Measurements from ENCODE around the gene CCDC127.
"Not testable (repeated sequence)": the region's sequence is repeated elsewhere in the genome, so short reads cannot be mapped to it uniquely, and the experiment has no call there.

CCDC127 gene, protein sequence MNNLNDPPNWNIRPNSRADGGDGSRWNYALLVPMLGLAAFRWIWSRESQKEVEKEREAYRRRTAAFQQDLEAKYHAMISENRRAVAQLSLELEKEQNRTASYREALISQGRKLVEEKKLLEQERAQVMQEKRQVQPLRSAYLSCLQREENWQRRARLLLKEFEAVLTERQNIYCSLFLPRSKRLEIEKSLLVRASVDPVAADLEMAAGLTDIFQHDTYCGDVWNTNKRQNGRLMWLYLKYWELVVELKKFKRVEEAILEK

DNA sequence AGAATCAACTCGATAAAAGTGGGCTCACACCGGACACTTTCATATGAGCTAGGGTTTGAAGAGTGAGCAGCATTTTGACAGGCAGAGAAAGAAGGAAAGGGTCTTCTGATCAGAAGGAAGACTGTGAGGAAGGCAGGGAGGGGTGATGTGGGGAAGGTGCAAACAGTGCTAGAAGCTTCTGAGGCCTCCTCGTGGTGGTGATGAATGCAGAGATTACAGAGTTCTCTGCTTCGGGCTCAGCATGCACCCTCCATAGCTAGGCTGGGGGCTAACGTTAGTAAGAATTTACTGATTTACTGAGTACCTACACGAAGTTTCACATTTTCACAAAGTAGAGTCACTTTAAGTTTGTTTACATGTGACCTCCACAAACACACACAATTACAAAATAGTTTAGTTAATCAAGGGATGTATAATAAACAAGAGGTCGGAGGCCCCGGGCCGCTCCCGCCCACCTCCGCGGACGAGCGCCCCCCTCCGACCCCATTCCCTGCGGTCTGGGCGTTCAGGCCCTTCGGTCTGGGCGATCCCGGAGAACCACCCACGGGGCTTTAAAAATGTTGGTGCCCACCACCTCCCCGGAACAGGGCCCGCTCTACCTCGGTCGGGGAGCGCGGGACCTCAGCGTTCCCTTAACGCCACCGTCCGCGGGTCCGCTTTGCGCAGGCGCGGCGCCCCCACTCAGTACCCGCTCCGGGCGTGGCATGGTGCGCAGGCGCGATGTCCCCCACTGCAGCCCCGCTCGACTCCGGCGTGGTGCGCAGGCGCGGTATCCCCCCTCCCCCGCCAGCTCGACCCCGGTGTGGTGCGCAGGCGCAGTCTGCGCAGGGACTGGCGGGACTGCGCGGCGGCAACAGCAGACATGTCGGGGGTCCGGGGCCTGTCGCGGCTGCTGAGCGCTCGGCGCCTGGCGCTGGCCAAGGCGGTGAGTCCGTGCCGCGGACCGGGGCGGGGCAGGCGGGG, at the start of gene CCDC127, which contains the start of gene SDHA:
CCDC127 (minus strand) TSS at position 660 of the 963 bp plus-strand sequence. CDS start 1,304 bp downstream, outside the sequence.
SDHA (plus strand) TSS at position 827 of the 963 bp plus-strand sequence; CDS start at position 863, 36 bp downstream.
- DNase-seq, result peak; percentile 93

DNA sequence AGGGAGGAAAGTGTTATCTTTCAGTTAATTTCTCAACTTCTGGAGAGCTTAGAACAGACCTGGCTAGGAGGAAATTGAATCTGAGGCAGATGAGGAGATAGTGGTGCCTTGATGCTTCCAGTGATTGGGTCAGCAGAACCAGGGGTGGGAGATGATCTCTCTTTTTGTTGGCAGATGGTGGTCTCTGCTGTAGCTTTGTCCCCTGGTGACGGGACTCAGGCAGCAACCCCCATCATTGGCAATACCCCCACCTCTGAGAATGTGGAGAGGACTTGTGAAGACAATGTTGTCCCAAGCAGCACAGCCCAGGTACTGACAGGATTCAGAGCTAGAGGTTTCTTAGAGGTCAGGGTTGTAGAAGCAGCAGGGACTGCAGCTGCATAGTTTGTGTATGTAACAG, 49.8 kb upstream of the CCDC127 start:
- DNase-seq, result no peak

DNA sequence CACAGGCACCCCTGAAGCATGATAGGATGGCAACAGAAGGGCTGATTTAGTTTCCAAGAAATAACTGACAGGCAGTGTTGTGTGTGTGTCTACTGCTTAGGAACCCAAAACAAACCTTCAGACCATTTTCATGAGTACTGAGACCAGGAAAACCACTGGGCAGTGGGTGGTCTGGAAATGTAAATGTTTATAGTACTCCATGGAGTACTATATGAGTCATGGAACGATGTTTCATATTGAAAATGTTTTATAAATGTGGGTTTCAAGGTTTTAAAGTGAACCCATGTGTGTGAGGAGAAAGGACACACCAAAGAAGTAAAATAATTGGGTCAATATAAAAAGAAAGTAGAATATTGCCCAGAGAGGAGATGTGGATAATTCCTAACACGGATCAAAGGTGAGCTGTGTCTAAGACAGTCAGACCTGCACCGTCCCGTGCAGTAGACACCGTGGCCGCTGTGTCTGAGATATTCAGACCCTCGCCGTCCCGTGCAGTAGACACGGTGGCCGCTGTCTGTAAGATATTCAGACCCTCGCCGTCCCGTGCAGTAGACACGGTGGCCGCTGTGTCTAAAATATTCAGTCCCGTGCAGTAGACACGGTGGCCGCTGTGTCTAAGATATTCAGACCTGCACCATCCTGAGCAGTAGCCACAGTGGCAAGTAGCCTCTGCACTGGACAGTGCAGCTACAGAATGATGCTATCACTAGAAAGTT, 48.5 kb upstream of the CCDC127 start:
- DNase-seq, result not testable (repeated sequence)

GRCh38 chr5:264338-264737, 46.4 kb upstream of the CCDC127 start:
- no peak for DNase-seq

DNA sequence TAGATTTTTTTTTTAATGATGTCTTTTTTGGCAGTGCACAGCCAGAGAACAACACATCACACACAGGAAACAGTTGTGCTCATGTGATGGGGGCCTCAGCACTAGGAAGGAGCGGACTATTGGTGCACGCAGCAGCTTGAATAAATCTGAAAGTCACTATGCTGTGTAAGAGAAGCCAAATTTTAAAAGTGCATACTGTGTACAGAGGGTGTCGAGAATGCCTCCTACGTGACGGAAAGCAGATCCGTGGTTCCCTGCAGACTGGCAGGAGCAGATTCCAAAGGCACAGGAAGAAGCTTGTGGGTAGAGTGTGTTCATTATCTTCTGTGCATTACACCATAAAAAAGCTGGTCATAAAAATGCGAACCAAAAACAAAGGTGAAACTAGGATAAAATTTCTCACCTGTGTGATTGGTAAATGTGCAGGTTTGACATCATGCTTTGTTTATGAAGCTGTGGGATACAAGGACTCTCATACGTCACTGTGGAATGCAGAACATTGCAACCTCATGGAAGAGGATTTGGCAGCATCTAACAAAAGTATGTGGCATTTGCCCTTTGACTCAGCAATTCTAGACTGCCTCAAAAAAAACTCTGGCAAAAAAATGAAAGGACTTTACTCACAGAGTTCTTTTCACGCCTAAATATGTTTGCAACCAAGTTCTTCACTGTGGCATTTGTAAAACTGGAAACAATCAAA, 45.5 kb upstream of the CCDC127 start:
- DNase-seq, result not testable (repeated sequence)

DNA sequence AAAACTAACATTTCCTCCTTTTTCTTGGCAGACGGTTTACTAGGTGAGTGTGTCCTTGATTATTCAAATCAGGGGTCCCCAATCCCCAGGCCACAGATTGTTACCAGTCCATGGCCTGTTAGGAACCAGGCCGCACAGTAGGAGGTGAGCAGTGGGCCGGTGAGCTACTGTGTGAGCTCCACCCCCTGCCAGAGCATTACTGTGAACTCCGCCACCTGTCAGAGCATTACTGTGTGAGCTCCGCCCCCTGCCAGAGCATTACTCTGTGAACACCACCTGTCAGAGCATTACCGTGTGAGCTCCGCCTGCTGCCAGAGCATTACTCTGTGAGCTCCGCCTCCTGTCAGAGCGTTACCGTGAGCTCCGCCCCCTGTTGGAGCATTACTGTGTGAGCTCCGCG, 39.2 kb upstream of the CCDC127 start:
- DNase-seq, result no peak

DNA sequence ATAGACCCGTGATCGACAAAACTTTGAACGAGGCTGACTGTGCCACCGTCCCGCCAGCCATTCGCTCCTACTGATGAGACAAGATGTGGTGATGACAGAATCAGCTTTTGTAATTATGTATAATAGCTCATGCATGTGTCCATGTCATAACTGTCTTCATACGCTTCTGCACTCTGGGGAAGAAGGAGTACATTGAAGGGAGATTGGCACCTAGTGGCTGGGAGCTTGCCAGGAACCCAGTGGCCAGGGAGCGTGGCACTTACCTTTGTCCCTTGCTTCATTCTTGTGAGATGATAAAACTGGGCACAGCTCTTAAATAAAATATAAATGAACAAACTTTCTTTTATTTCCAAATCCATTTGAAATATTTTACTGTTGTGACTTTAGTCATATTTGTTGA, 38.4 kb upstream of the CCDC127 start:
- DNase-seq, result not testable (repeated sequence)

GRCh38 chr5:255116-255515, 37.2 kb upstream of the CCDC127 start:
- DNase-seq, result not testable (repeated sequence)

DNA sequence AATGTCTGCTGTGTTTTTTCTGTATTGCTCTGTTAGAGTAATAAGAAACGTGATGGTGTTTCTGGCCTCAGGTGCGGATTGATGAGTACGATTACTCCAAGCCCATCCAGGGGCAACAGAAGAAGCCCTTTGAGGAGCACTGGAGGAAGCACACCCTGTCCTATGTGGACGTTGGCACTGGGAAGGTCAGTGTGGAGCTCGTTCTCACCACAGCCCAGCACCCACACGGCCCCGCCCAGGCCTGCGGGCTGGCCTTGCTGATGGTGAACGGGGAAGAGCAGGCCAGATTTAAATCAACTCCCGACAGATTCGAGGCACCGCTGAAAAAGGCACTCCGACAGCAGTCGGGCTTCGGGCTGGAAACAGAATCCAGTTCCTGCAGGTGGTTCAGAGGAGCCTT, 36.4 kb upstream of the CCDC127 start:
- not testable (repeated sequence) for DNase-seq

DNA sequence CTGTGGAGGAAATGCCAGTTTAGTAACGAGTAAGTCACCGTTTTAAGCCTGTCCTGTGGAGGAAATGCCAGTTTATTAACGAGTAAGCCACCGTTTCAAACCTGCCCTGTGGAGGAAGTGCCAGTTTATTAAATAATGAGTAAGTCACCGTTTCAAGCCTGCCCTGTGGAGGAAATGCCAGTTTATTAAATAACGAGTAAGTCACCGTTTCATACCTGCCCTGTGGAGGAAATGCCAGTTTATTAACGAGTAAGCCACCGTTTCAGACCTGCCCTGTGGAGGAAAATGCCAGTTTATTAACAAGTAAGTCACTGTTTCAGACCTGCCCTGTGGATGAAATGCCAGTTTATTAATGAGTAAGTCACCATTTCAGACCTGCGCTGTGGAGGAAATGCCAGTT, 34.6 kb upstream of the CCDC127 start:
- no peak for DNase-seq

- not testable (repeated sequence) for DNase-seq
Measured at GRCh38 chr5:251975-252374, 34.0 kb upstream of the CCDC127 start.

DNA sequence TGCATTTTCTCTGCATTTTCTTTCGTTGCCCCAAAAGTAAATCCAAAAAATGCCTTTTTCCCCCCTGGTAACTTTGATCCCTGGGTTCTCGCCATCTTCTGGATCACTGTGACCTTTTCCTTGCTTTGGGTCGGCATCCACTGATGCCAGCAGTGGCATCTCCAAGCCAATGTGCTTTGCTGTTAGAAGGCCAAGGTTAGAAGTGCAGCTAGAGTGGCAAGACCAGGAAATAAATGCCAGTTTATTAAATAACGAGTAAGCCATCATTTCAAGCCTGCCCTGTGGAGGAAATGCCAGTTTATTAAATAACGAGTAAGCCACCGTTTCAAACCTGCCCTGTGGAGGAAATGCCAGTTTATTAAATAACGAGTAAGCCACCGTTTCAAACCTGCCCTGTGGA, 33.6 kb upstream of the CCDC127 start:
- not testable (repeated sequence) for DNase-seq

DNA sequence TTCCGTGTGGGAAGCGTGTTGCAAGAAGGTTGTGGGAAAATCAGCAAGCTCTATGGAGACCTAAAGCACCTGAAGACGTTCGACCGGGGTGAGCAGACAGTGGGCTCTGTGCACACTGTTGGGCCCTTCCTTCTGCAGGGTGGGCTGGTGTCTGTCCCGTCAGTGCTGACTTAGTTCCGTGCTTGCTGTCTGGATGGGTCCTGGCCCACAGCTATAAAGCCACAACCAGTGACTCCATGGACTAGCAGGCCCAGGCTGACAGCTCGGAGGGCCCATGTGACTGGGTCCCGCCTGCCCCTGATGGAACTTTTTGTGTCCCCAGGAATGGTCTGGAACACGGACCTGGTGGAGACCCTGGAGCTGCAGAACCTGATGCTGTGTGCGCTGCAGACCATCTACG, 33.1 kb upstream of the CCDC127 start:
- DNase-seq, result not testable (repeated sequence)

DNA sequence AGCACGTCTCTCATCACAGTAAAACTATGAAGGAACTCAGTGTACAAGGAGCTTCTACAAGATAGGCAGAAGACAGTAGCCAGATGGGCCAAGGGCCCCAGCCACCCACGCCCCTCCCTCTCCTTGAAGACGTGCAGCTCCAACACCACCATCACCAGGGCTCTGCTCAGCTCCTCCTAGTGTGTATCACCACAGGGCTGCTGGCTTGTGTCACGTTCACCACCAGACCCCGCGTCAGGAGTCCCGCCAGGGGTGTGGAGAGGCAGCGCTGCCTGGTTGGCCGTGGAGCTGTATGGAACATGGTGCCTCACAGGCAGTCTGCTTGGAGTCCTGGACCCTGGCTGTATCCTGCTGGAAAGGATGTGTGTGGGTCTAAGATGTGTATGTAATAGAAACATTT, 32.4 kb upstream of the CCDC127 start:
- not testable (repeated sequence) for DNase-seq

- not testable (repeated sequence) for DNase-seq
Measured at GRCh38 chr5:245717-246116, 27.8 kb upstream of the CCDC127 start.

DNA sequence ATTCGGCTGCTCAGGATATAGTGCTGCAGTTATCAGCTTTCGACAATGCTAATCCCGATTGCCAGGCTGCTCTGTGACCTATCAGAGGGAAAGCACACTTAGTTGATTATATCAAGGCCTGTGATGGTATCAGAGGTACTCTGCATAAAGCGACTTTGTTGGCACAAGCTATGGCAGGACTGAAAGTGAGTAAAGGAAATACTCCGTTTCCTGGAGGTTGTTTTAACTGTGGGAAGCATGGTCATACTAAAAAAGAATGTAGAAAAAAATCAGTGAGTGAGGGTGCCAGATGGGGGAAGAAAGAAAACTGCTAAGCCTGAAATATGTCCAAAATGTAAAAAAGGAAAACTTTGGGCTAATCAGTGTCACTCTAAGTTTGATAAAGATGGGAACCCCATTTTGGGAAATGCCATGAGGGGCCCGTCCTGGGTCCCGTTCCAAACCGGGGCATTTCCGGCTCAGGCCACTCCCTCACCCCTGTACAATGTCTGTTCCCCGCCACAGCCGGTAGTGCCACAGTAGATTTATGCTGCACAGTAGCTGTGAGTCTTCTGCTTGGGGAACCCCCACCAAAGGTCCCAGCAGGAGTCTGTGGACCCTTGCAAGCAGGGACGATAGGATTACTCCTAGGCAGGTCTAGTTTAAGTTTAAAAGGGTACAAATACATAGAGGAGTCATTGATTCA, 25.9 kb upstream of the CCDC127 start:
- DNase-seq, result not testable (repeated sequence)

- DNase-seq, result not testable (repeated sequence)
Measured at GRCh38 chr5:241045-241669, 23.2 kb upstream of the CCDC127 start.

DNA sequence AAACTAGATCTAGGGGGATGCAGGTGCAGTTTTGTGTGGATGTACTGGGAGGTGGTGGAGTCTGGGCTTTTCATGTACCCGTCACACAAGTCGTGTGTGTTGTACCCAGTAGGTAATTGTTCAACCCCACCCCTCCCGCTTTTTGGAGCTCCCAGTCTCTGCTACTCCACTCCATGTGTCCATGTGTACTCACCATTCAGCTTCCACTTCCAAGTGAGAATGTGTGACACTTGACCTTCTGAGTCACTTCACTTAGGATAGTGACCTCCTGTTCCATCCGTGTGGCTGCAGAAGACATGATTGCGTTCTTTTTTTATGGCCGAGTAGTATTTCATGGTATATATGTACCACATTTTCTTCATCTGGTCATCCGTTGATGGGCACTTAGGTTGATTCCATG, 22.6 kb upstream of the CCDC127 start:
- not testable (repeated sequence) for DNase-seq

DNA sequence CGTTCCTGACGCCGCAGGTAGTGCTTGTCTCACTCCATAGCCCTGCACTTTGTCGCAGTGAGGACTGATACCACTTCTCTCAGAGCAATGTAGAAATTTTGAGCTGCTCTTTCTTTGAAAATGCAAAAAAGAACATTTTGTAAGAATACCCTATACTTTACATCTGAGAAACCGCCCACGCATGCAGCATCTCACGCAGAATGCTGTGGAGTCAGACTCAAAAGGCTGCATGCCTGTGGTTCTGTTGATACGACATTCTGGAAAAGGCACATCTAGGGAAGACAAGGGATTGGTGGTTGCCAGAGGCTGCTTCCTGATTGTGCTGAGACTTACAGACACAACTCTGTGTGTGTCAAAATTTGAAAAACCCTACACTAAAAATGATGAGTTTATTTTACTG, 20.0 kb upstream of the CCDC127 start:
- not testable (repeated sequence) for DNase-seq

GRCh38 chr5:235527-235926, 17.6 kb upstream of the CCDC127 start:
- not testable (repeated sequence) for DNase-seq

- no peak for DNase-seq
Measured at GRCh38 chr5:234450-234849, 16.5 kb upstream of the CCDC127 start.

All from NCI-H187 (cell line).